ENCODE measurements around the gene UQCR11.

Gene UQCR11

GRCh38 chr19:1618157-1619093 lies 13.2 kb upstream of the UQCR11 start:
- DNase-seq (ENCODE audit: low read depth in 1 of 2, low spot score in 1 of 2) = no peak

- DNase-seq (ENCODE audit: low read depth in 1 of 2, low spot score in 1 of 2) = no peak
Observed at GRCh38 chr19:1616875-1617274, 11.6 kb upstream of the UQCR11 start.

DNA sequence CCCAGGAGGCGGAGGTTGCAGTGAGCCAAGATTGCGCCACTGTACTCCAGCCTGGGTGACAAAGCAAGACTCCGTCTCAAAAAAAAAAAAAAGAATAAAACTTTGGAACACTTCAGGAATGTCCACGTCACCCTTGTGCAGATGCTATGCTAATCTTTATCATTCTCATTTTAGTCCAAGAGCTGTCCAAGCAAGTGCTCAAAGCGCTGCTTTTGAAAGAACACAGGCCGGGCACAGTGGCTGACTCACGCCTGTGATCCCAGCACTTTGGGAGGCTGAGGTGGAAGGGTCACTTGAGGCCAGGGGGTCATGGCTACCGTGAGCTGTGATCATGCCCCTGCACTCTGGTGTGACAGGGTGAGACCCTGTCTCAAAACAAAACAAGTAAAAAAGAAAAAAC lies 11.1 kb upstream of the UQCR11 start:
- DNase-seq (ENCODE audit: low read depth in 1 of 2, low spot score in 1 of 2) = no peak

DNA sequence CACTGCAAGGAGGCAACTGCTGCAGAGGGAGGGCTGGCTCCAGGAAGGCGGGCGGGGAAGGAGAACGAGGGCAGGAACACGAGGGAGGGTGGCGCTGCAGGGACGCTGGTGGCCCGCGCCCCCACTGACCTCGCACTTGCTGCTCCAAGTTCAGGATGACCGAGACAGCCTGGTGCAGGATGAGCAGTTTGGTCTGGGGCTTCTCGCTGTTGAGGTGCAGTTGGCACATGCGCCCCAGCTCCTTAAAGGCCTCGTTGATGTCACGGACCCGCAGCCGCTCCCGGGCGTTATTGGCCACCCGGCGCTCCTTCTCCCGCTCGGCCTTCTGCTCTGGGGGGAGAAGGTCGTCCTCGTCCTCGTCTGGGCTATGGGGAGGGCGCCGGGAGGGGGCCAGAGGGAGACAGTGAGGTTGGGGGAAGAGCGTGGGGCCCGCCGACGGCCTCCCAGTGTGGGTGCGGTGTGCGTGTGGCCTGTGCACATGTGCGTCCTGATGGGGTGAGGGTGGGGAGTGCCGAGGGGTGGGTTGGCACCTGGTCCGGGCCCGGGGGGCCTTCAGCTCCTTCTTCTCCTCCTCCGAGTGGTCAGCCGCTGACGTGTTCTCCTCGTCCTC lies 10.0 kb upstream of the UQCR11 start:
- DNase-seq (ENCODE audit: low read depth in 1 of 2, low spot score in 1 of 2) = no peak

DNA sequence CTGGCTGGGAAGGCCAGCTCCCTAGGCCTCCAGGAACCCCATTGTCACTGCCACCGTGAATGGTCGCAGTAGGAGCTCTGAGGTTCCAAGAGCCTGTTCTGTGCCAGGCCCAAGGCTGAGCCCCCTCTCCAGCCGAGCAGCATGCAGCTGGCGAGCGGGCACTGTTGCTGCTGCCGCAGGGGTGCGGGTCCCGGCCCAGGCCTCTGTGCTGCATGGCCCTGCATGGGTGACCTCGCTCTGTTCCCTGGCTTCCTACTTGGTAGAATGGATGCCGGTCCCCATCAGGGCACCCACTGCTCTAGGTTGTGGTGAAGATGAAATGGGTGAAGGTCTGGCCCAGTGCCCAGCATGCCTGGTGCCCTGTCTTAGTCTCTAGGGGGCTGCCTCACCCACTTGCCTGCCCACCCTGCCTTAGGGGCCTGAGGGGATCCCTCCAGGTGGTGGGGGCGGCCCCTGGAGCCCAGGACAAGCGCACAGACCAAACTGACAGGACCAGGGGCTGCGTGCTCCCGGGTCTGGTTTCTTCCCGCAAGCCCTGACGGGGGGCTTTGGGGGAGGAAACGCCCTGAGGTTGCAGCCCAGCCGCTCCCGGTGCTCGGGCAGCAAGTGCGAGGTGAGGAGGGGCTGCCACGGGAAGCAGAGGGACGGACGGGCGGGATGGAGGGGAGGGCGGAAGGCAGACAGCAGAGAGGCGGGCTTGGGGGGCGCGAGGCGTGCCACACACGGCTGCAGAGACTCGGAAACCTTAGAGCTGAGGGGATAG lies 8.7 kb upstream of the UQCR11 start:
- DNase-seq (ENCODE audit: low read depth in 1 of 2, low spot score in 1 of 2) = no peak

DNA sequence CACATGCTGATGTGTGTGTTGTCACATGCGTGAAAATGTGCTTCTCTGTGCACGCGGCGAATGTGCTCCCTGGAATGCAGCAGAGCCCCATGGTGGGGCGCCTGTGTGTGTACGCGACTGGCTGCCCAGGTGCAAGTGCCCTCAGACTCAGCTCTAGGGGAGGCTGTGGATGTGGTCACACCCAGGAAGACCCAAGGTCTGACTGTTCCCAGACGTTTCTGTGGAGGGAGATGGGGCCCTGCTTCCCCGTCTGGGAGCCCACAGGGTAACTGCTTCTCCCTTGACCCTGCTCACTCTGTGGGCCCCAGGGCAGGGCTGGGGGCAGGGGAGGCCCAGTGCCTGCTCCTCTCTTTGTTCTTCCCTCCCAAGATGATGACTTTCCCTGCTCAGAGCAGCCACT lies 7.9 kb upstream of the UQCR11 start:
- DNase-seq (ENCODE audit: low read depth in 1 of 2, low spot score in 1 of 2) = no peak

GRCh38 chr19:1612114-1613086 lies 7.1 kb upstream of the UQCR11 start:
- no peak for DNase-seq (ENCODE audit: low read depth in 1 of 2, low spot score in 1 of 2)

DNA sequence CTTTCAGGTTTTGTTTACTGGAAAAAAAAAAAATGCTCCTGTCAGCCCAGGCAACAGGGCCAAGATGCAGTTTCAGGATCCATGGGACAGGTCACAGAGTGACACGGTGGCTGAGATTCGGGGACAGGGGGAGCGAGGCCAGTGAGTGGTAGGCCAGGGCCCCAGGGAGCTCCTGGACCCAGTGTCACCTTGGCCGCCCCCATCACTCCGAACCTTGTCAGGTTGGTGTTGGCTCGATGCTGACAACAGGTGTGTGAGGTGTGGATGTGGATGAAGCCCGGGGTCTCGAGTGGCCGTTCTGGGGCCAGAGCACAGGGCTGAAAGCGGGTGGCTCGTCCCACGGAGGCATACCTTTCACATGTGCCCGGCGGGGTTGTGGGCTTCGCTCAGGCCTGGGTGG lies 6.1 kb upstream of the UQCR11 start:
- DNase-seq (ENCODE audit: low read depth in 1 of 2, low spot score in 1 of 2) = no peak

DNA sequence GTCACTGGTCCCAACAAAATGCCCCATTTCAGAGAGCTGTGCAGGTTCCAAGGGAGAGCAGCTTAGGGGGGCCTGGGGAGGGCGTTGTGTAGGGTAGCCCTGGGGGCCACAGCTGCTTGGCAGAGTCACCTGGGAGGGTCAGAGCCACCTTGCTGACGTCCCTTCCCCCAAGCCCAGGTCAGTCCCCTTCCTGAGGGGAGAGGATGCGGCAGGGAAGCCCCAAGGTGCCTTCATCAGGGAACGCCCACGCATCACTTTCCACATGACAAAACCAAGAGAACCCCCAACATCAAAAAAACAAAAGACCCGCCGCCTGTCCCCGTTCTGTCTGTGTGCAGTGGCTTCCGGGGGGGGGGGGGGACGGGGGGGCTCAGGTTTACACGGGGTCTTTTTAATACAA lies 5.3 kb upstream of the UQCR11 start:
- DNase-seq (ENCODE audit: low read depth in 1 of 2, low spot score in 1 of 2) = no peak

DNA sequence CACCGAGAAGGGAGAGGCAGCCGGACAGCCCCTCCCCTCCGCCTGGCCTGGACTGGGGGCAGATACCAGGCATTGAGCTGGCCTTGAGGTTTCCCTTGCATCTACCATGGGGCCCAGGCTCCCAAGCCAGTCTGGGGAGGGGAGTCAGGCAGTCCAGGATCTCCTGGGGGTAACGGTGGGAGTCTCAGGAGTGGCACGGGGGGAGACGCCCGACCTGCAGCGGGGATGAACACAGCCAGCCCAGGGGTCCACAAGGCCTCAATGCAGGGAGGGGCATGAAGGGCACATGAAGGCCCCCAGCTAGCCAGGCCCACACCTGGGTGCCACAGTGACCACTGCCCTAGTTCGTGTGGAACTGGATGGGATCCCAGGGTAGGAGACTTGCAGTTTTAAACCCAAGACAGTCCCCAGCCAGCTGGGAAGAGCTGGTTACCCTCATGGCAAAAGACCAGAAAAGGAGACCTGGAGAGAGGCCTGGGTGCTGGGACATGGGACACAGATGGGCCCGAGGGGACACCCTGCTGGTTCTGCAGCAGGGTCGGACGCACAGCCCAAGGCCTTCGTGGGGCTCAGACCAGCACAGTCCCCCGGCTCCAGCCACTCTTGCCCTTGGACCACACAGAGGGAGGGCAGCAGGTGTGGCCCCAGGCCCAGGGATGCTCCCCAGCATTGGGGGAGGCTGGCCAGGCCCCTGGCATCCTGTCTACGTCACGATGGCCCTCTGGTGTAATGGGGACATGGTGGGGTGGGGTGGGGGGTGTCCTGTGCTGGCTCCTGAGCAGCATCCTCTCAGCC lies 4.6 kb upstream of the UQCR11 start:
- no peak for DNase-seq (ENCODE audit: low read depth in 1 of 2, low spot score in 1 of 2)

GRCh38 chr19:1609103-1609396 lies 3.8 kb upstream of the UQCR11 start:
- DNase-seq (ENCODE audit: low read depth in 1 of 2, low spot score in 1 of 2) = no peak

DNA sequence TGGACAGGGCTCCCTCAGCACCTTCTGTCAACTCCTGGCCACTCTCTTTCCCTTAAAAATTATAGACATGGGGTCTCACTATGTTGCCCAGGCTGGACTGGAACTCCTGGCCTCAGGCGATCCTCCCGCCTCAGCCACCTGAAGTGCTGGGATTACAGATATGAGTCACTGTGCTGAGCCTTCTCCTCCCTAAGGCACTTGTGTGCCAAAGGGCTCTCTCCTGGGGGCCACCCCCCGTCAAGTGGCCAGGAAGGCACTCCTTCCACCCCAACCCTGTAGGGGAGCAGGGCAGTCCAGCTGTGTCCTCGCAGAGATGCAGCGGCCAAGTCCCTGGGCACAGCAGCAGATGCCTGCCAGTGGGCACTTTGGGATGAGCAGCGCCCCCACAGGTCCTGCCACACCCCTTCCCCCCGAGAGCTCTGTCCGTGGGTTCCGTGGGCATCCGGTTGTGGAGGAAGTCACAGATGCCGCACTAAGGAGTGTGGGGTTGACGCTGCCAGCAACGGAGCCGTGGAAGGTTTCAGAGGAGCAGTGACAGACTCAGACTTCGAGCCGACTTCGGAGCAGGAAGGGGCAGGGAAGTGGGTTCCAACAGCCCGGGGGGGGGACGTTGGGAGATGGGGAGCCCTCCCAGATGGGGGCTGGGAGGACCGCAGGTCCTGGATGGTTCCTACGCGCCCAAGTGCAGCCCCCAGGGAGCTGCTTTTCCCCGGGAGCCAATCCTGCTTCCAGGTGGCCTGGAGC lies 3.3 kb upstream of the UQCR11 start:
- DNase-seq (ENCODE audit: low read depth in 1 of 2, low spot score in 1 of 2) = no peak

GRCh38 chr19:1606138-1606651 lies 933 bp upstream of the UQCR11 start:
- DNase-seq (ENCODE audit: low read depth in 1 of 2, low spot score in 1 of 2) = no peak

GRCh38 chr19:1602091-1602707 lies 3.1 kb downstream of the UQCR11 start:
- no peak for DNase-seq (ENCODE audit: low read depth in 1 of 2, low spot score in 1 of 2)

DNA sequence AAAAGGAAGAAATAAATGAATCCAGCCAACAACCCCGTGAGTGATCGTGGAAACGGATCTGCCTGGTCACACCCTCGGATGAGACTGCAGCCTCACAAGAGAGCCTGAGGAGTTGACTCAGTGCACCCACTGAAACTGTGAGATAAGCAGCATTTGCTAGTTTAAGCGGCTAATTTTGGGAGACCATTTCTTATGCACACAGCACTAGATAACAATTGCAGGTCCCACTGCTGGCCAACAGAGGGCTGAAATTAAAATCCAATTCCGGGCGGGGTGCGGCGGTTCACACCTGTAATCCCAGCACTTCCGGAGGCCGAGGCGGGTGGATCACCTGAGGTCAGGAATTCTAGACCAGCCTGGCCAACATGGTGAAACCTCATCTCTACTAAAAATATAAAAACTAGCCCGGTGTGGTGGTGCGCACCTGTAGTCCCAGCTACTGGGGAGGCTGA lies 3.6 kb downstream of the UQCR11 start:
- no peak for DNase-seq (ENCODE audit: low read depth in 1 of 2, low spot score in 1 of 2)

DNA sequence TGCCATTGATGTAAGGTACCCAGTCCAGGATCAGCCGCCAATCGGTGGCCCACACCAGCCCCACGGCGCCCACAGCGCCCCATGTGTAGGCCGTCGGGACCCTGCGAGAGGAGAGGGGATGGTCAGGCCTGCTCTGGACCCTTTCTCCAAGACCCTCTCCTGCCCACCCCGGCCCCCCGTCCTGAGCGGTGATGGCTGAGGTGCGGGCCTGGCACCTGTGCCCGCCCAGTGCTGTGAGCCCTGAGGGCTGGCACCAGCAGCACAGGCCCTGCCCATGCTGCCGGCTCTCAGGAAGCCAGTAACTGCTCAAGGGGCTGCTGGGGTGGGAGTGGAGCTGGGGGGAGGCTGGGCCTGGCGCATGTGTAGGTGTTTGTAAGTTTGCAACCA lies 5.8 kb downstream of the UQCR11 start:
- DNase-seq (ENCODE audit: low read depth in 1 of 2, low spot score in 1 of 2) = no peak

- DNase-seq (ENCODE audit: low read depth in 1 of 2, low spot score in 1 of 2) = no peak
Observed at GRCh38 chr19:1598777-1599459, 6.3 kb downstream of the UQCR11 start.

- DNase-seq (ENCODE audit: low read depth in 1 of 2, low spot score in 1 of 2) = no peak
Observed at GRCh38 chr19:1593501-1593772, 11.8 kb downstream of the UQCR11 start.

All from activated T-helper 1 cell treated with anti-CD3 and anti-CD28 coated beads, Interleukin-2, amount 50 U/mL, for 16 hours (primary cell).